Central memory CD8-positive, alpha-beta T cell (primary cell): ENCODE data around the gene CLIP1.
"Not testable (repeated sequence)": the region's sequence is repeated elsewhere in the genome, so short reads cannot be mapped to it uniquely, and the experiment has no call there.

ENCODE experiments used
- ATAC-seq: fragments of 150-1000 bp; cut with Tn5 transposase; replicated peaks from 2 replicates; pipeline ENCODE4 v1.10.0; 2022; ENCODE audit warnings: mild to moderate bottlenecking, moderate FRiP score, moderate number of reproducible peaks; ENCODE audit not compliant: poor library complexity, severe bottlenecking; ENCODE audit errors: extremely low read depth
- DNase-seq, 2 donors: peaks; one replicate each; pipeline ENCODE4 v3.0.0; 2021; ENCODE audit warnings: low spot score in 2 of 2
- H3K27ac Mint-ChIP-seq: one replicate; pipeline ENCODE4 v1.8.0; 2022; ENCODE audit warnings: low read depth, mild to moderate bottlenecking, moderate library complexity, mixed read lengths
- H3K27me3 Mint-ChIP-seq: one replicate; pipeline ENCODE4 v1.8.0; 2022; ENCODE audit warnings: mixed read lengths
- H3K36me3 Mint-ChIP-seq: one replicate; pipeline ENCODE4 v1.8.0; 2022; ENCODE audit warnings: mild to moderate bottlenecking, moderate library complexity, mixed read lengths; ENCODE audit not compliant: insufficient read depth
- H3K4me1 Mint-ChIP-seq: one replicate; pipeline ENCODE4 v1.8.0; 2022; ENCODE audit warnings: mixed read lengths
- H3K4me3 Mint-ChIP-seq: one replicate; pipeline ENCODE4 v1.8.0; 2022; ENCODE audit warnings: mild to moderate bottlenecking, moderate library complexity, mixed read lengths
- H3K9me3 Mint-ChIP-seq: one replicate; pipeline ENCODE4 v1.8.0; 2022; ENCODE audit warnings: mixed read lengths

CLIP1 gene

GRCh38 chr12:122356991-122357390, 65.5 kb downstream of the CLIP1 start:
- not testable (repeated sequence) for H3K4me3 Mint-ChIP-seq, H3K4me1 Mint-ChIP-seq, DNase-seq, ATAC-seq, H3K27me3 Mint-ChIP-seq, H3K9me3 Mint-ChIP-seq, H3K27ac Mint-ChIP-seq
- H3K36me3 Mint-ChIP-seq: peaks cover 52% of the 10 kb centered on the region

DNA sequence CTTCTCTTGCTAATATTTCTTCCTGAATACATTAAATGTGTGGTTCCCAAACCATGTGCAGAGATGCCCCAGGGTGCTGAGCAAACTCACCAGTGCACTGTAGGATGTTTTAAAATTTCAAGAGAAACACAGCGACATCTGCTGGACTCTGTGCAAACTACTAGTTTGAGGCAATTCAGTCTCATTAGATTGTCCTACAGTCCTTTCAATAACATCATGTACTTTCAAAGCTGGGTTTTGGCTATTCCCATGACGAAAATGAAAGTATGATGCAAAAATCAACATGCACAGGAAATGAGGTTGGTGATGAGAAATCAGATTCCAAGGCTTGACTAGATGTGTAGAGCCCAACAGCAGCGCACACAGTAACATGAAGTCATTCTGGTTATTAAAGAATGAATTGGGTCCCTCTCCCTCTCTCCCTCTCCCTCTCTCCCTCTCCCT, 66.3 kb downstream of the CLIP1 start:
- DNase-seq: peak in 1 of 2 donors; percentile 30
- Mint-ChIP-seq H3K36me3 (peaks cover 48% of the 10 kb centered on the region), H3K4me3 (no peak overlapping the region), H3K9me3 (no peaks in the 10 kb centered on the region), H3K4me1 (peaks cover 5% of the 10 kb centered on the region), H3K27me3 (no peaks in the 10 kb centered on the region), H3K27ac (no peak overlapping the region)
- peak; percentile 77 for ATAC-seq

GRCh38 chr12:122355706-122356105, 66.8 kb downstream of the CLIP1 start:
- Mint-ChIP-seq H3K9me3 (no peaks in the 10 kb centered on the region), H3K4me3 (no peak overlapping the region), H3K36me3 (peaks cover 48% of the 10 kb centered on the region), H3K27me3 (no peaks in the 10 kb centered on the region), H3K27ac (no peak overlapping the region), H3K4me1 (peaks cover 5% of the 10 kb centered on the region)
- ATAC-seq (no peak), DNase-seq (no peak)

- Mint-ChIP-seq H3K9me3 (no peaks in the 10 kb centered on the region), H3K27me3 (no peaks in the 10 kb centered on the region), H3K36me3 (peaks cover 45% of the 10 kb centered on the region), H3K27ac (no peak overlapping the region), H3K4me3 (no peak overlapping the region), H3K4me1 (peaks cover 5% of the 10 kb centered on the region)
- ATAC-seq (no peak), DNase-seq (no peak)
These were observed 67.4 kb downstream of the CLIP1 start for GRCh38 chr12:122354958-122355641.

DNA sequence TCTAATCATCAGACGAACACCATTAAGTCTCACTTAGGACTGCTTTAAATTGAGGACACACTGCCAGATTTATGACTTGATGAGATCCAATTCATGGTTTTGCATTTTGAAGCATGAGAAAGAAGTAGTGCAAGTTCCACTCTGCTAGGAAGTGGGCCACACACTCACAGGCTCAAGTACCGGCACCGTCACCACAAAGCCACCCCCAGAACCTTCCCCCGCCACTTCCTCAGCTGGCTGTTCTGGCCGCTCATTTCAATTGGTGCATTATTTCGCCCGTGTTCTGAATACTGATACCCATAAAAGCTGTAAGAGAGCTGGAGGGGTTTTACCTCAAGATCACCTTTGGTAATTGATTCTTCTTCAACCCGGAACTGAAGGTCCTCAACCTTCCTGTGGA, 70.1 kb downstream of the CLIP1 start:
- Mint-ChIP-seq H3K4me1 (peaks cover 5% of the 10 kb centered on the region), H3K27me3 (no peaks in the 10 kb centered on the region), H3K27ac (no peak overlapping the region), H3K9me3 (no peaks in the 10 kb centered on the region), H3K4me3 (no peak overlapping the region), H3K36me3 (peaks cover 39% of the 10 kb centered on the region)
- DNase-seq: no peak
- no peak for ATAC-seq

GRCh38 chr12:122350141-122350848, 72.2 kb downstream of the CLIP1 start:
- Mint-ChIP-seq H3K27ac (no peak overlapping the region), H3K27me3 (no peaks in the 10 kb centered on the region), H3K4me1 (no peaks in the 10 kb centered on the region), H3K36me3 (peaks cover 34% of the 10 kb centered on the region), H3K9me3 (no peaks in the 10 kb centered on the region), H3K4me3 (no peak overlapping the region)
- ATAC-seq (no peak), DNase-seq (no peak)

DNA sequence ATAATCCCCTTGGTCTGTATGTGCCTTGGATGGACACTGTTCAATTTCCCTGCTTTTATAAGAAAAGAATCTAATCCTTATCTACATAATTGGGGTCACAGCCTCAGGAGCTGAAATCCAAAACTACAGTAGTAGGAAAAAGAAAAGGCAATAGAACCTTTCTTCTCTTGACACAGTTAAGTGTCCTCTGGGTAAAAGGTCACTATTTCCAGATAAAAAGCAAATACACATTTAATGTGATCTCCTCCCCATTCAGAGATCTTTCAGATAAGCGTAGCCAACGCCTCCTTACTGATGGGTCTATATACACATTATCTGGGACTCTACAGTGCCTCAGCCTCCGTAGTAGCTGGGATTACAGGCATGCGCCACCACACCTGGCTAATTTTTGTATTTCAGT, 73.4 kb downstream of the CLIP1 start:
- Mint-ChIP-seq H3K36me3 (peaks cover 28% of the 10 kb centered on the region), H3K27me3 (no peaks in the 10 kb centered on the region), H3K27ac (no peak overlapping the region), H3K4me1 (no peaks in the 10 kb centered on the region), H3K4me3 (no peak overlapping the region), H3K9me3 (no peaks in the 10 kb centered on the region)
- DNase-seq: no peak
- ATAC-seq: no peak

DNA sequence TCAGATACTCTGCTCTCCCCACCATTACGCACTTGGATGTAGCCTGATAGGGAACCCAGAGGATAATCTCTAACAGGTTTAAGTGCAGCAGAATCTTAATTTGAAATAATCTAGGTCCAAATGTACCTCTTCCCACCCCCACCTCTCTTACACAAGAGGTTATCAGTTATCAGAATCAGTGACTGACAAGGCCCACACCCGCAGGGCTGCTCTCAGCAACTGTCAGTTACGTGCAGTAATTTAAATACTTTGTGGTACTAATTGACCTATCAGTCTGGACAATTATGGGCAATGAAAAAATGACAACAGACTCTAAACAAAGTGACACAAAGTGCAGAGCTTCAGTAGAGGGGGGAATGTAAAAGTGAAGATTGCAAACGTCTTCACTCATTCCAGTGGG, 74.0 kb downstream of the CLIP1 start:
- H3K4me1 Mint-ChIP-seq: no peaks in the 10 kb centered on the region
- H3K9me3 Mint-ChIP-seq: no peaks in the 10 kb centered on the region
- H3K36me3 Mint-ChIP-seq: peaks cover 24% of the 10 kb centered on the region
- DNase-seq (no peak), ATAC-seq (no peak)
- H3K4me3 Mint-ChIP-seq: no peak overlapping the region
- no peaks in the 10 kb centered on the region for H3K27me3 Mint-ChIP-seq
- no peak overlapping the region for H3K27ac Mint-ChIP-seq

- DNase-seq (no peak), ATAC-seq (no peak)
- no peaks in the 10 kb centered on the region for H3K4me1 Mint-ChIP-seq
- no peaks in the 10 kb centered on the region for H3K27me3 Mint-ChIP-seq
- H3K36me3 Mint-ChIP-seq: peaks cover 15% of the 10 kb centered on the region
- H3K27ac Mint-ChIP-seq: no peak overlapping the region
- no peaks in the 10 kb centered on the region for H3K9me3 Mint-ChIP-seq
- H3K4me3 Mint-ChIP-seq: no peak overlapping the region
These were observed 76.4 kb downstream of the CLIP1 start for GRCh38 chr12:122346054-122346453.

GRCh38 chr12:122345042-122345441, 77.4 kb downstream of the CLIP1 start:
- DNase-seq (no peak), ATAC-seq (no peak)
- Mint-ChIP-seq H3K9me3 (no peaks in the 10 kb centered on the region), H3K27me3 (no peaks in the 10 kb centered on the region), H3K4me3 (no peak overlapping the region), H3K4me1 (no peaks in the 10 kb centered on the region), H3K36me3 (peaks cover 13% of the 10 kb centered on the region), H3K27ac (no peak overlapping the region)

GRCh38 chr12:122336015-122336946, 86.2 kb downstream of the CLIP1 start:
- H3K27ac Mint-ChIP-seq: no peak overlapping the region
- no peaks in the 10 kb centered on the region for H3K4me1 Mint-ChIP-seq
- H3K36me3 Mint-ChIP-seq: peaks cover 19% of the 10 kb centered on the region
- H3K27me3 Mint-ChIP-seq: no peaks in the 10 kb centered on the region
- H3K4me3 Mint-ChIP-seq: no peak overlapping the region
- ATAC-seq (no peak), DNase-seq (no peak)
- no peaks in the 10 kb centered on the region for H3K9me3 Mint-ChIP-seq

DNA sequence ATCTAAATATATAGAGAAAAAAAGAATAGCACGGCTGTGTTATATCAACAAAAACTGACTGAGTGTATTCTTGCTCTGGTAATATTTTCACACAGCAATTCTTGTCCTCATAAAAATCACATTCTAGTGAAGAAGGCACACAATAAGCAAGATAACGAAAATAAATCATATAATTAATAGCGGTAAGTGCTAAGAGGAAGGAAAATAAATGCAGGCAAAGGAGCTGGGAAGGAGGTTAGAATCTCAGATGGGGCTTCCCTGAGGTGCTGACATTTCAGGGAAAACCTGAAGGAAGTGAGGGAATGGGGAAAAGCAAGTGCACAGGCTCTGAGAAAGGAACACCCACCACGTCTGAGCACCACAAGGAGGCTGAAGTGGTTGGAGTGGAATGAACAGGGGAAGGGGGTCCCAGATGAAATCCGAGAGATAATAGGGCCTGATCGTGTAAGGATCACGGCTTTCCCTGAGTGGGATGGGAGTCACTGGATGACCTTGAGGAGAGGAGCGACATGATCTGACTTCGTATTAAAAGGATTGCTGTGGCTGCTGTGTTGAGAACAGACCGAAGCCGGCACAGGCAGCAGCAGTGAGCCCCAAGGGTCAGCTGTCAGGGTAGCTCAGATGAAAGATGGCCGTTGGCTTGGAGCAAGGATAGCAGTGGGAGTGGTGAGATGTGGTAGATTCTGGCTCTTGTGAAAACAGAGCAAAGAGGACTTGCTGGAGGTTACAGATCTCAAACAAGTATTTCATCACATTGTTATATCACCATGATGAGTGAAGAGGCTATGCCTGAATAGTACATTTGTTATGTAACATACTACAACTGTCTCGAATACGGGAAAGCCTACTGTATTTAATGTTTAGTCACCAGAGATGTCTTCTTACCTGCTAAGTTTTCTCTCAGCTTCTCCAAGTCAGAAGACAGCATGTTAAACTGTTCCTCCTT, 89.1 kb downstream of the CLIP1 start:
- no peak for ATAC-seq
- Mint-ChIP-seq H3K4me1 (no peaks in the 10 kb centered on the region), H3K27me3 (no peaks in the 10 kb centered on the region), H3K4me3 (no peak overlapping the region), H3K27ac (peak overlapping the region; percentile 74), H3K9me3 (no peaks in the 10 kb centered on the region), H3K36me3 (peaks cover 25% of the 10 kb centered on the region)
- DNase-seq: no peak
